Epithelial cell of esophagus (primary cell): Measurements from ENCODE around the gene LHX6.

Experiments
- DNase-seq: peaks from one replicate; pipeline ENCODE4 v3.0.0; 2010; ENCODE audit warnings: low read depth
- H3K4me3 ChIP-seq: 2 replicates; pipeline ENCODE4 v1.5.1; 2011; ENCODE audit warnings: mild to moderate bottlenecking, low read length, control low read depth
- TF ChIP-seq, protein P1 (sequence below): IDR thresholded peaks from 2 replicates; pipeline ENCODE4 v1.5.1; 2011; ENCODE audit warnings: low read depth, mild to moderate bottlenecking, low read length, control low read depth, inconsistent platforms; ENCODE audit not compliant: insufficient read depth; ENCODE audit errors: missing control alignments

The LHX6 gene

DNA sequence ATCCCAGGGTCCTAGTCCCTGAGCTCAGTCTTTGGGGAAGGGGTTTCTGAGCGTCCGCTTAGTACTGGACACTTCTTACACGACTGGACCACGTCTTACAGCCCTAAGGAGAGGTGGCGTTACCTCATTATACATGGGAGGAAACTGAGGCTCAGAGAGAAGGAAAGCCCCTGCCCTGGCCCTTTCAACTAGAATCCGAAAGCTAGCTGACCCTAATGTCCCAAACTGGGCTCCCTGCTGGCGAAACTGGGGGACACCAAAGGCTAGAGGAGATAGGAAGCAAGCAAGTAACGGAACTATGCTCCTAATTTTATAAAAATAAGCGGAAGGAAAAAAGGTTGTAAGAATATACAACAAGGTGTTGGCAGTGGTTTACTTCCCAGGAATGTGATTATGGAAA is 14.2 kb downstream of the LHX6 start:
- no peak for DNase-seq
- TF ChIP-seq, protein P1, sequence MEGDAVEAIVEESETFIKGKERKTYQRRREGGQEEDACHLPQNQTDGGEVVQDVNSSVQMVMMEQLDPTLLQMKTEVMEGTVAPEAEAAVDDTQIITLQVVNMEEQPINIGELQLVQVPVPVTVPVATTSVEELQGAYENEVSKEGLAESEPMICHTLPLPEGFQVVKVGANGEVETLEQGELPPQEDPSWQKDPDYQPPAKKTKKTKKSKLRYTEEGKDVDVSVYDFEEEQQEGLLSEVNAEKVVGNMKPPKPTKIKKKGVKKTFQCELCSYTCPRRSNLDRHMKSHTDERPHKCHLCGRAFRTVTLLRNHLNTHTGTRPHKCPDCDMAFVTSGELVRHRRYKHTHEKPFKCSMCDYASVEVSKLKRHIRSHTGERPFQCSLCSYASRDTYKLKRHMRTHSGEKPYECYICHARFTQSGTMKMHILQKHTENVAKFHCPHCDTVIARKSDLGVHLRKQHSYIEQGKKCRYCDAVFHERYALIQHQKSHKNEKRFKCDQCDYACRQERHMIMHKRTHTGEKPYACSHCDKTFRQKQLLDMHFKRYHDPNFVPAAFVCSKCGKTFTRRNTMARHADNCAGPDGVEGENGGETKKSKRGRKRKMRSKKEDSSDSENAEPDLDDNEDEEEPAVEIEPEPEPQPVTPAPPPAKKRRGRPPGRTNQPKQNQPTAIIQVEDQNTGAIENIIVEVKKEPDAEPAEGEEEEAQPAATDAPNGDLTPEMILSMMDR, result no peak
- peak overlapping the region; percentile 10 for H3K4me3 ChIP-seq

DNA sequence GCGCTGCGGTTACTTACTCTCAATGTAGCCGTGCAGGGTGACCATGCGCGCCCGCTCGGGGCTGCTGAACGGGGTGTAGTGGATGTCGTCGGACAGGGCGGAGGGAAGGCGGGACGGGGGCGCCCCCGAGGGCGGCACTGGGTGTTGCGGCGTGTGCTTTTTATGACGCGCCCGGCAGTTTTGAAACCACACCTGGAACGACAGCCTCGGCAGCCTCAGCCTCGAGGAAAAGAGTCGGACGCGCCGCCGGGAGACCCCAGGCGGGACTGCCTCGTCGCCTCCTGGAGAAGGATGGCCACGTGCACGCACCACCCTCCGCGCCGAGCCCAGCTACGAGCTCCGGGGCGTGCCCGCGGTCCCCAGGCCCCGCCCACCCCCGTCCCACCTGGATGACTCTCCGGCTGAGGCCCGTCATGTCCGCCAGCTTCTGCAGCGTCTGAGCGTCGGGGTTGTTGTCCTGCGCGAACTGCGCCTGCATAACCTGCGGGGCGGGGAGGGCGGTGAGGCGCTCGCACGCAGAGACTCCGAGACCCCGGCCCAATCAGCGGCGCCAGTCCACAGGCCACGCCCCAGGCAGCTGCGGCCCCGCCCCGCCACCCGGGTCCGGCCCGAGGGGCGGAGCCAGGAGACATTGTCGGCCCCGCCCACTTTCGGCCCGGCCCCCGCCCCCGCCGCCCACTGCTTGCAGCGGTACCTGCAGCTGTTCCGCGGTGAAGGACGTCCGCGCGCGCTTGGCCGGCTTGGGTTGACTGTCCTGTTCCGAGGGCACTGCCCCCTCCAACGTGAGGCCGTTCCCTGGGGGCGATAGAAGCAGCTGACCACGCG is 15.0 kb downstream of the LHX6 start:
- peak; percentile 87 for DNase-seq
- H3K4me3 ChIP-seq, result peak overlapping the region; percentile 34
- TF ChIP-seq, protein P1, result no peak

DNA sequence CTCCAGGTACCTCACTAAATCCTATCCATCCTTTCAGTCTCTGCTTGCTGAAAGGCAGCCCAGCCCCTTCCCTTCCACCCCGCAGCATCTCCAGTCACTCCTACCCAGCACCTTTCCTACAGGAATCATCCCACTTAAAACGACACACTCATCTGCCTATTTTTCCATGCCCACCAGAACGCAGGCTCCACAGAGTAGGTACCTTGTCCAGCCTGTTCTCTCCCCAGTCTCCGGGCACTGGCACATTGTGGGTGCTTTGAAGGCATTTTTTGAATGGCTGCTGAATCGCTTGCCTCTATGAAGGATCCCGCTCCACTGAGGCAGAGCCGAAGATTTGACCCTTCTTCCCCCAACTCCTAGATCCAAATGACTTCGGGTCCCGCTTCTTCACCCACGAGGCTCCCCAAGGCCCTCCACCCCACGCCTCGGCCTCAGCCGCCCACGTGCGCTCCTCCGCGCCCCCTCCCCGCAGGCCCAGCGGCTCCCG is 15.6 kb downstream of the LHX6 start:
- DNase-seq, result no peak
- TF ChIP-seq, protein P1, result no peak
- H3K4me3 ChIP-seq, result peak overlapping the region; percentile 34

DNA sequence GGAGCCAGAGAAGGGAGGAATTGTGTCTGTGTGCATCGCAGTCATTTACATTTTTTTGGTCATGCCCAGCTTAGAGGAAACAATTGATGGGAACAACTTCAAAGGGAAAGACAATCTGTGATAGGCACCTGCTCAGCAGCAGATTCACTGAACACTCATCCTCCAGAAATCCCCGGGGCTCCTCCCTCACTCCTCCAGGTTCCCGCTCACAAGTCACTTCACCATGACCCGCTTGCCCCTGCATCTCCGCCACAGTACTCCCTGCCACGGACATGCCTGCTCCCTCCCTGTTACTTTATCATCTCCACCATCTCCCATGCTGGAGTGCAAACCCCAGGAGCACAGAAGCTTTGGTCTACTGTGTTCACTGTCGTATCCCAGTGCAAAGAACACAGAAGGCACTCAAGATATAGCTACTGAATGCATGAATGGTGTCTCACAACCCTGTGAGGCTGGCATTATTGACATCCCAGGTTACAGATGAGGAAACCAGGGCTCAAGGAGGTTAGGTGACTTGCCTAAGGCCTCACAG is 16.2 kb downstream of the LHX6 start:
- H3K4me3 ChIP-seq, result no peak overlapping the region
- DNase-seq, result no peak
- TF ChIP-seq, protein P1, result no peak

DNA sequence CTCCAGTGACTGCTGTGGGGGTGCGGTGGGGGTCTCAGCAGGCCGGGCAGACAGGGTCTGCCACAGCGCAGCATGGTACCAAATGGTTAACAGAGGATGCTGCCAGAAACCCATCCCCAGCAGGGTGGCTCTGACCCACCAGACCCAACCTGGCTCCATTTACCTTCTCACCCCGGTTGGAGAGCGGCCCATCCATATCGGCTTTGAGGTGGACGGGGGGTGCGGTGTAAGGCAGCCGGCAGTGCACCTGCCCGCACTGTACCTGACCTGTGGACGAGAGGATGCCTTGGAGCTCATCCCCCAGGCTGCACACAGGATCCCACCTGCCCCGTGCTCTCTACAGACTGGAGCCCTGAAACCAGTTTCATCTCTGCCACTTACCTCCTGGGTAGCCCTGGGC is 19.3 kb downstream of the LHX6 start:
- DNase-seq, result no peak
- TF ChIP-seq, protein P1, result no peak

DNA sequence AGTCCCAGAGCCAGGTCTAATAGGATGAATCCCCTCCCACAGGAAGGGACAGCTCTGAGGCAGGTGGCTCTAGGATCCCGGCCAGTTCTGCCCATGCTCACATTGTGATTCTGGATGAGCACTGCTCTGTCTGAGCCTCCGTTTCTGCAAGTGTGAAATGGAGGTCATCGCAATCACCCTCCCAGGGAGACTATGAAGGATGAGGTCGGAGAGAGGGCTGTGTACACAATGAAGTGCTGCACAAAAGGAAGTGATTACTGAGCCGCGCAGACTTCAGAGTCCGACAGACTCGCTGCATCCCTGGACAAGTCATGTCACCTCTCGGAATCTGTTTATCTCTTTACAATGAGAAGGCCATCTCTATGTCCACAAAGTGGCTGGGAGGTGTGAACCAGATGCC is 21.7 kb downstream of the LHX6 start:
- TF ChIP-seq, protein P1, result no peak
- H3K4me3 ChIP-seq, result no peak overlapping the region
- DNase-seq, result no peak

More for the DNA sequence above, 19.3 kb downstream of the LHX6 start:
- no peak overlapping the region for H3K4me3 ChIP-seq
